ENCODE results near the gene STK4.

DNA sequence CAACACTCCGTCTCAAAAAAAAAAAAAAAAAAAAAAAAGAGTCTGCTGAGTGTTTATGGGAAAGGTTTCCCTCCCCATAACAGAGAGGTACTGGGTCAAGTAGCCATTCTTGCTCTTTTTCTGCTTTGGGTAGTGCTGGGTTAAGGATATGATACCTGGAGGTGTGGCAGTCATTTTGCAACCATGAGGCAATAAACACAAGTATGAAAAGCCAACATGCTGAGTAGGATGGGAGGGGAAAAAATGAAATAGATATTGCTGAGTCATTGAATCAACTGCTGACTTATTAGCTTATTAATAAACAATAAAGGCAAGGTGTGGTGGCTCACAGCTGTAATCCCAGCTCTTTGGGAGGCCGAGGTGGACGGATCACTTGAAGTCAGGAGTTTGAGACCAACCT, 3.8 kb upstream of the STK4 start:
- TF ChIP-seq CTCF (conservative IDR thresholded peaks at IDR 0.05; ENCODE audit: low read depth, low read length) (no peak), EZH2 (IDR thresholded peaks at IDR 0.05; ENCODE audit: borderline replicate concordance, low read depth, low read length, poor library complexity, severe bottlenecking) (no peak)
